Esophagus (tissue), 2 donors: ENCODE measurements around the gene MIGA2. TPM values are rescaled to one million over a fixed set of nuclear protein-coding genes. Genes with fewer than 3 reads are reported as not detected.

Experiments
- H3K27ac ChIP-seq, 2 donors: one replicate each; pipeline ENCODE4 v1.5.1; 2013; ENCODE audit warnings: low read depth in 2 of 2, mild to moderate bottlenecking in 2 of 2, inconsistent platforms in 1 of 2, low read length in 1 of 2, moderate library complexity in 1 of 2
- H3K27me3 ChIP-seq, 2 donors: one replicate each; pipeline ENCODE4 v1.6.1; 2013; ENCODE audit warnings: low read length in 2 of 2, control low read depth in 1 of 2, mild to moderate bottlenecking in 1 of 2; ENCODE audit not compliant: insufficient read depth in 2 of 2, control insufficient read depth in 1 of 2
- H3K36me3 ChIP-seq, 2 donors: one replicate each; pipeline ENCODE4 v1.6.1; 2013; ENCODE audit warnings: low read length in 1 of 2; ENCODE audit not compliant: control insufficient read depth in 2 of 2, insufficient read depth in 2 of 2
- H3K4me1 ChIP-seq, 2 donors: one replicate each; pipeline ENCODE4 v1.6.1; 2013; ENCODE audit warnings: low read length in 1 of 2; ENCODE audit not compliant: control insufficient read depth in 2 of 2, insufficient read depth in 2 of 2
- H3K4me3 ChIP-seq, 2 donors: one replicate each; pipeline ENCODE4 v1.5.1; 2013; ENCODE audit warnings: low read length in 2 of 2, mild to moderate bottlenecking in 2 of 2, low read depth in 1 of 2, moderate library complexity in 1 of 2
- H3K9me3 ChIP-seq, 2 donors: one replicate each; pipeline ENCODE4 v1.6.1; 2013; ENCODE audit warnings: mild to moderate bottlenecking in 2 of 2, low read depth in 1 of 2, low read length in 1 of 2, moderate library complexity in 1 of 2; ENCODE audit not compliant: control insufficient read depth in 2 of 2, insufficient read depth in 1 of 2
- WGBS, 2 donors: extraction: QIAGEN DNeasy Blood & Tissue Kit; methylation state at CpG; one replicate each; pipeline ENCODE4 v1.1.7; 2013; 5-methylcytosine and 5-hydroxymethylcytosine counted together
- polyA plus RNA-seq, 2 donors: library from polyadenylated mRNA; stranded (reverse); fragments of 200-250 nt; gene quantifications; one replicate each; pipeline ENCODE4 v1.2.3, GENCODE V29; 2013
- donor health status: healthy with polysubstance abuse.
- donor health status: Bipolar disorder and iron deficiency.

Gene MIGA2
- polyA plus RNA-seq, 2 donors: 25.5 to 36.2 TPM

GRCh38 chr9:129093602-129094386 lies 57.4 kb downstream of the MIGA2 start:
- Histone ChIP-seq H3K27me3 (no peaks in the 10 kb centered on the region), H3K27ac (no peak overlapping the region), H3K36me3 (peaks cover 12 to 39% of the 10 kb centered on the region in 2 donors), H3K4me3 (no peak overlapping the region), H3K4me1 (peaks cover 0 to 3% of the 10 kb centered on the region in 2 donors), H3K9me3 (no peaks in the 10 kb centered on the region)
- 87% methylated on average over 20 of the region's 20 CpGs for WGBS, 2 donors

- no peaks in the 10 kb centered on the region for H3K27me3 ChIP-seq
- H3K36me3 ChIP-seq: peaks cover 7 to 35% of the 10 kb centered on the region in 2 donors
- no peak overlapping the region for H3K4me3 ChIP-seq
- H3K9me3 ChIP-seq: no peaks in the 10 kb centered on the region
- H3K4me1 ChIP-seq: peaks cover 0 to 3% of the 10 kb centered on the region in 2 donors
- 89 to 94% methylated on average over 13 of the region's 13 CpGs for WGBS, 2 donors
- no peak overlapping the region for H3K27ac ChIP-seq
These were observed 58.2 kb downstream of the MIGA2 start for GRCh38 chr9:129094387-129095169.

GRCh38 chr9:129095170-129095667 lies 58.8 kb downstream of the MIGA2 start:
- 94 to 95% methylated on average over 20 to 21 of the region's 21 CpGs for WGBS, 2 donors
- Histone ChIP-seq H3K27ac (no peak overlapping the region), H3K36me3 (peaks cover 7 to 35% of the 10 kb centered on the region in 2 donors)

GRCh38 chr9:129095908-129096307 lies 59.5 kb downstream of the MIGA2 start:
- 91 to 96% methylated on average over 12 of the region's 12 CpGs for WGBS, 2 donors
- Histone ChIP-seq H3K27ac (no peak overlapping the region), H3K4me1 (peaks cover 0 to 3% of the 10 kb centered on the region in 2 donors), H3K27me3 (no peaks in the 10 kb centered on the region), H3K4me3 (no peak overlapping the region), H3K9me3 (no peaks in the 10 kb centered on the region), H3K36me3 (peaks cover 7 to 39% of the 10 kb centered on the region in 2 donors)

More at GRCh38 chr9:129095170-129095667, 58.8 kb downstream of the MIGA2 start:
- Histone ChIP-seq H3K4me1 (peaks cover 0 to 3% of the 10 kb centered on the region in 2 donors), H3K27me3 (no peaks in the 10 kb centered on the region), H3K4me3 (no peak overlapping the region), H3K9me3 (no peaks in the 10 kb centered on the region)

- H3K27me3 ChIP-seq: no peaks in the 10 kb centered on the region
- H3K9me3 ChIP-seq: no peaks in the 10 kb centered on the region
- WGBS, 2 donors: 92 to 93% methylated on average over 15 to 16 of the region's 16 CpGs
- H3K36me3 ChIP-seq: peaks cover 7 to 45% of the 10 kb centered on the region in 2 donors
- no peak overlapping the region for H3K27ac ChIP-seq
- peaks cover 0 to 8% of the 10 kb centered on the region in 2 donors for H3K4me1 ChIP-seq
- no peak overlapping the region for H3K4me3 ChIP-seq
These were observed 61.4 kb downstream of the MIGA2 start for GRCh38 chr9:129097671-129098306.

- 87 to 90% methylated on average over 11 of the region's 11 CpGs for WGBS, 2 donors
- H3K4me1 ChIP-seq: peaks cover 0 to 13% of the 10 kb centered on the region in 2 donors
- H3K36me3 ChIP-seq: peaks cover 7 to 45% of the 10 kb centered on the region in 2 donors
- H3K27ac ChIP-seq: no peak overlapping the region
- H3K27me3 ChIP-seq: no peaks in the 10 kb centered on the region
- no peak overlapping the region for H3K4me3 ChIP-seq
- no peaks in the 10 kb centered on the region for H3K9me3 ChIP-seq
These were observed 61.9 kb downstream of the MIGA2 start for GRCh38 chr9:129098328-129098727.

- Histone ChIP-seq H3K27ac (no peak overlapping the region), H3K36me3 (peaks cover 2 to 36% of the 10 kb centered on the region in 2 donors), H3K27me3 (no peaks in the 10 kb centered on the region), H3K4me1 (peaks cover 0 to 18% of the 10 kb centered on the region in 2 donors), H3K4me3 (no peak overlapping the region), H3K9me3 (no peaks in the 10 kb centered on the region)
- WGBS, 2 donors: 74 to 77% methylated on average over 28 of the region's 28 CpGs
These were observed 64.2 kb downstream of the MIGA2 start for GRCh38 chr9:129100383-129101169.

- no peaks in the 10 kb centered on the region for H3K27me3 ChIP-seq
- H3K27ac ChIP-seq: no peak overlapping the region
- peaks cover 0 to 18% of the 10 kb centered on the region in 2 donors for H3K4me1 ChIP-seq
- H3K36me3 ChIP-seq: peaks cover 1 to 36% of the 10 kb centered on the region in 2 donors
- H3K9me3 ChIP-seq: no peaks in the 10 kb centered on the region
- no peak overlapping the region for H3K4me3 ChIP-seq
- WGBS, 2 donors: 86 to 92% methylated on average over 7 of the region's 7 CpGs
These were observed 64.9 kb downstream of the MIGA2 start for GRCh38 chr9:129101279-129101678.
